Measurements from ENCODE around the gene GPD1.
"Not testable (repeated sequence)": the region's sequence is repeated elsewhere in the genome, so short reads cannot be mapped to it uniquely, and the experiment has no call there.

Gene GPD1

DNA sequence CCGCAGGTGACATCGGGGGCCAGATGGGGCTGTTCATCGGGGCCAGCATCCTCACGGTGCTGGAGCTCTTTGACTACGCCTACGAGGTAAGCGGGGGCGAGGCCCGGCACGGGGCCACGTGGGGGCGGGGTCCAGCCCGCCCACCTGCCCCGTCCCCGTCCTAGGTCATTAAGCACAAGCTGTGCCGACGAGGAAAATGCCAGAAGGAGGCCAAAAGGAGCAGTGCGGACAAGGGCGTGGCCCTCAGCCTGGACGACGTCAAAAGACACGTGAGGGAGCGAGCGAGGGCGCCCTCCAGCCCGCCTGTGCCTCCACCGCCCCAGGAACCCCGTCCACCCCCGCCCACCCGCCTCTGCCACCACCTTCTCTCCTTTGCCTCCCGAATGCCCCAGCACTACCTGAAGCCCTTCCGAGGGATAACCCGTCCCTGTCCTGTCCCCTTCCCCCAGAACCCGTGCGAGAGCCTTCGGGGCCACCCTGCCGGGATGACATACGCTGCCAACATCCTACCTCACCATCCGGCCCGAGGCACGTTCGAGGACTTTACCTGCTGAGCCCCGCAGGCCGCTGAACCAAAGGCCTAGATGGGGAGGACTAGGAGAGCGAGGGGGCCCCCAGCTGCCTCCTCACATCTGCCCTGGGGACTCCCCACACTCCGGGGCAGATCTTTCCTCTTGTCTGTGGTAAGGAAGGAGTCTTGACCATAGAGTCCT lies 22.6 kb upstream of the GPD1 start:
- H3K4me3 ChIP-seq (ENCODE audit: low read depth, low read length), result no peak overlapping the region
- TF ChIP-seq, protein P1, sequence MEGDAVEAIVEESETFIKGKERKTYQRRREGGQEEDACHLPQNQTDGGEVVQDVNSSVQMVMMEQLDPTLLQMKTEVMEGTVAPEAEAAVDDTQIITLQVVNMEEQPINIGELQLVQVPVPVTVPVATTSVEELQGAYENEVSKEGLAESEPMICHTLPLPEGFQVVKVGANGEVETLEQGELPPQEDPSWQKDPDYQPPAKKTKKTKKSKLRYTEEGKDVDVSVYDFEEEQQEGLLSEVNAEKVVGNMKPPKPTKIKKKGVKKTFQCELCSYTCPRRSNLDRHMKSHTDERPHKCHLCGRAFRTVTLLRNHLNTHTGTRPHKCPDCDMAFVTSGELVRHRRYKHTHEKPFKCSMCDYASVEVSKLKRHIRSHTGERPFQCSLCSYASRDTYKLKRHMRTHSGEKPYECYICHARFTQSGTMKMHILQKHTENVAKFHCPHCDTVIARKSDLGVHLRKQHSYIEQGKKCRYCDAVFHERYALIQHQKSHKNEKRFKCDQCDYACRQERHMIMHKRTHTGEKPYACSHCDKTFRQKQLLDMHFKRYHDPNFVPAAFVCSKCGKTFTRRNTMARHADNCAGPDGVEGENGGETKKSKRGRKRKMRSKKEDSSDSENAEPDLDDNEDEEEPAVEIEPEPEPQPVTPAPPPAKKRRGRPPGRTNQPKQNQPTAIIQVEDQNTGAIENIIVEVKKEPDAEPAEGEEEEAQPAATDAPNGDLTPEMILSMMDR (IDR thresholded peaks at IDR 0.05; ENCODE audit: insufficient read depth, low read depth, low read length, missing control alignments), result no peak
- no peak for DNase-seq (ENCODE audit: low read depth)

DNA sequence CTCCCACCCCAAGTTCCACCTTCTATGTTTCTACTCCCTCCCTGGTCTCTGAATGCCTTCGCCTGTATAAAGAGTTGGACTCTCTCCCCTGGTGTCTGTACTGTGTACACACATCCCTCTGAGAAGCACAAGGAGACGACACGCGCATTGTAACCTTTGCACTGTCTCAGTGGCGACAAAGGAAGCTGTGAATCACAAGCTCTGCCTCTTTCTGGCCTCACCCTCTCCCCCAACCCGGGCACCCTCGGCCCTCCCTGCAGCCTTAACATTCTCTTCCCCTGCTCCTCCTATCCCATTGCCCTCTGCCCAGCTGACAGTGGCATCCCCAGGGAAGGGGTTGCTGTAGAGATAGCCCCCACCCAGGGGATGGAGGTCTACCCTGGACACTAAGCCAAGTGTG lies 21.2 kb upstream of the GPD1 start:
- no peak for DNase-seq (ENCODE audit: low read depth)
- no peak overlapping the region for H3K4me3 ChIP-seq (ENCODE audit: low read depth, low read length)
- TF ChIP-seq, protein P1 (IDR thresholded peaks at IDR 0.05; ENCODE audit: insufficient read depth, low read depth, low read length, missing control alignments), result no peak

DNA sequence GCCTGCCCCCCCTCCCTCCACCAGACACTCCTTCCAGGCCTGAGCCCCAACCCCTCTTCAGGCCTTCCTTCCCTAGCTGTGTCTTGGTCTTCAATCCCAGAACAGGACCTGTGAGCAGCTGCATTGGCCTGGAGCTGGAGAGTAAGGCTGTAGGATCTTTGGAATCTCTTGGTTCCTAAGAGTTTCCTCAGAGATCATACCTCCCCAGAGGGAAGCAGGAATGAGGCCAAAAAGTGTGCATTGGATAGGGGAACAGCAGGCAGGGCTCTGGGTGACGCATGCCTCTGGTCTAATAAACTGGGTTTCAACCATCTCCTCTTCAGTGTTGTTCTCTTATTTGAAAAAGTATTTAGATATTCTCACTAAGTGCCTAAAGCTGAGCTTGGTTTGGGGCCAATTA lies 20.5 kb upstream of the GPD1 start:
- TF ChIP-seq, protein P1 (IDR thresholded peaks at IDR 0.05; ENCODE audit: insufficient read depth, low read depth, low read length, missing control alignments), result no peak
- no peak for DNase-seq (ENCODE audit: low read depth)
- no peak overlapping the region for H3K4me3 ChIP-seq (ENCODE audit: low read depth, low read length)

DNA sequence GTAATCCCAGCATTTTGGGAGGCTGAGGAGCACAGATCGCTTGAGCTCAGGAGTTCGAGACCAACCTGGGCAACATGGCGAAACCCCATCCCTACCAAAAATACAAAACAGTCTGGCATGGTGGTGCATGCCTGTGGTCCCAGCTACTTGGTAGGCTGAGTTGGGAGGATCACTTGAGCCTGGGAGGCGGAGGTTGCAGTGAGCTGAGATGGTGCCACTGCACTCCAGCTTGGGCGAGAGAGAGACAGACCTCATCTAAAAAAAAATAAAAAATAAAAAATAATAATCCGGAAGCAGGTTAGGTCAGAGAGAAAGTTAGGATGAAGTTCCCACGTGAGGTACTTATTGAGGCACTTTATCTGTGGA lies 19.4 kb upstream of the GPD1 start:
- not testable (repeated sequence) for DNase-seq (ENCODE audit: low read depth)
- peak overlapping the region; percentile 89 for H3K4me3 ChIP-seq (ENCODE audit: low read depth, low read length)

DNA sequence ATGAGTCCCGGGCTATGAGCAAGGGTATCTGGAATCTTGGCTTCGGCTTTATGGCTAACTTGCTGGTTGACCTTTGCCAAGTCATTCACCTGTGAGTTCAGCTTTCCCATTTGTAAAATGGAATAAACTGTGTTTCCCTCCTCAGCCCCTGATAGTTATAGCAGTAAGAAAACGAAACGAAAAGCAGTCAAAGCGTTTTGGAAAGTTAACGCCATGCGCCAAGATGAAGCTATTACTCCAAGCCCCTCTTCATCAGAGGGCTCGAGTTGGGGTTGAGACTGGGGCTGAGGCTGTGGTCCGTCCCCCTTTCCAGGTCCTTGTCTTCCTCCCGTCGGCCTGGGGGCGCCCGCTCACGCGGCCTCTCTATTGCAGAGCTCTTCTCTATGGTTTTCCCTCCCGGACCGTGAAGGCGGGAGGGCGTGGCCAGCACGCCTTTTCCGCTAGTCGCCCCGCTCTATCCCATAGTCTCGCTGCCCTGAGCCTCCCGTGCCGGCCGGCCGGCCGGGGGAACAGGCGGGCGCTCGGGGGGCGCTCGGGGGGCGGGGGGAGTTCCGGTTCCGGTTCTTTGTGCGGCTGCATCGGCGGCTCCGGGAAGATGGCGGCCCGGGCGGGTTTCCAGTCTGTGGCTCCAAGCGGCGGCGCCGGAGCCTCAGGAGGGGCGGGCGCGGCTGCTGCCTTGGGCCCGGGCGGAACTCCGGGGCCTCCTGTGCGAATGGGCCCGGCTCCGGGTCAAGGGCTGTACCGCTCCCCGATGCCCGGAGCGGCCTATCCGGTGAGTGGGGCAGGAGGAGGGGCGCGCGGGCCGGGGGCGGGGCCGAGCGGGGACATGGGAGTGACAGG lies 18.8 kb upstream of the GPD1 start, which contains the start of gene SMARCD1:
Gene SMARCD1, plus strand, starts transcription at position 568 of the 840 bp plus-strand sequence. Its CDS starts 28 bp downstream, at position 596.
- TF ChIP-seq, protein P1 (IDR thresholded peaks at IDR 0.05; ENCODE audit: insufficient read depth, low read depth, low read length, missing control alignments), result peak; percentile 54
- peak within 1 kb of the TSS; percentile 89 for H3K4me3 ChIP-seq (ENCODE audit: low read depth, low read length)
- DNase-seq (ENCODE audit: low read depth), result peak; percentile 95

DNA sequence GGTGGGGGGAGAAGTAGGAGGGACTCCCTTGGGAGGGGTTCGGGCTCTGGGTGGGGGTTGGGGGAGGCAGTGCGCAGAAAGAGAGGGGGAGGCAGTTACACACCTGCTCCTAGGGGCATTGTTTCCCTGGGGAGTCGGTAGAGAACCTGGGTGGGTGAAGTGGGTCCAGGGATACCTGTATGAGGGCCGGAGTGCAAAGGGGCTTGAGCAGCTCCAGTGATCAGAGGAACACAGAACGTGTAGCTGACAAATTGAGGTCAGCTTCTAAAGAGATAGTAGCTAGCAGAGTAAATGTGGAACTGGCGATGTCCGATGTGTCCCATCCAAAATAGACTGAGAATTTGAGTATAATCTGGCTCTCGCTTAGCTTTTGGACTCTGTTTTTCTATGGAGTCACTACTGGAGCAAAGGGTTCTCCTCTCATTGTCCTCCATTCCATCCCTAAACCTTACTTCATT lies 18.2 kb upstream of the GPD1 start:
- TF ChIP-seq, protein P1 (IDR thresholded peaks at IDR 0.05; ENCODE audit: insufficient read depth, low read depth, low read length, missing control alignments), result no peak
- H3K4me3 ChIP-seq (ENCODE audit: low read depth, low read length), result peak overlapping the region; percentile 89
- DNase-seq (ENCODE audit: low read depth), result no peak

DNA sequence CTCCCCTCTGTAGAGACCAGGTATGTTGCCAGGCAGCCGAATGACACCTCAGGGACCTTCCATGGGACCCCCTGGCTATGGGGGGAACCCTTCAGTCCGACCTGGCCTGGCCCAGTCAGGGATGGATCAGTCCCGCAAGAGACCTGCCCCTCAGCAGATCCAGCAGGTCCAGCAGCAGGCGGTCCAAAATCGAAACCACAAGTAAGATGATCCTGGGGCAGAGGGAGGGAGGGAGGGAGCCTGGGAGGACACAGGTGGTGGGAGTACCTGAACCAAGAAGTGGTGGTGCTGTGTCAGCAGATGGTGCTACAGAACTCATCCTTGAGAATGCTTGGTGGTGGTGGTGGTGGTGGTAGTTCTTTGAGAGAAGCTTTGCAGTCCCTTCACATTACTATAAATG lies 17.7 kb upstream of the GPD1 start:
- TF ChIP-seq, protein P1 (IDR thresholded peaks at IDR 0.05; ENCODE audit: insufficient read depth, low read depth, low read length, missing control alignments), result no peak
- H3K4me3 ChIP-seq (ENCODE audit: low read depth, low read length), result peak overlapping the region; percentile 89; the same call in 1 of the 2 replicates
- no peak for DNase-seq (ENCODE audit: low read depth)
